A673 (cell line): Measurements from ENCODE around the gene ATIC. TPM values are rescaled to one million over a fixed set of nuclear protein-coding genes. Genes with fewer than 3 reads are reported as not detected.

ENCODE experiments used
- BruUV-seq: library from RNA; stranded (reverse); fragments of 400-500 nt; replicated peaks from 2 replicates; lab custom pipeline; 2021; lab: Mats Ljungman, UMichigan
- CTCF ChIA-PET: fragments of 300-600 bp; sonication (Branson Sonifier 250); formaldehyde crosslinking; loops from one replicate; lab custom pipeline; 2022; ENCODE audit warnings: antibody characterized with exemption; lab: Charles Lee
- POLR2A ChIA-PET: fragments of 300-600 bp; sonication (Branson Sonifier 250); formaldehyde crosslinking; loops from one replicate; lab custom pipeline; 2022; ENCODE audit warnings: antibody characterized with exemption; ENCODE audit not compliant: low non-redundant PET; lab: Charles Lee
- DNase-seq: peaks from one replicate; pipeline ENCODE4 v3.0.0-alpha.2; 2015; ENCODE audit warnings: low spot score
- H3K27ac ChIP-seq: fragments of 200-600 bp; sonication (generic); 2 replicates; pipeline ENCODE4 v1.5.1; 2016; ENCODE audit warnings: mixed run types, low read depth, mild to moderate bottlenecking, mixed read lengths, antibody characterized with exemption, low read length; ENCODE audit not compliant: poor library complexity, severe bottlenecking
- H3K27me3 ChIP-seq: fragments of 200-600 bp; sonication (generic); replicated peaks from 2 replicates; pipeline ENCODE4 v1.6.1; 2017; ENCODE audit warnings: mixed run types, low read depth, mild to moderate bottlenecking, mixed read lengths, antibody characterized with exemption, low read length; ENCODE audit not compliant: insufficient read depth, poor library complexity
- H3K36me3 ChIP-seq: fragments of 200-600 bp; sonication (generic); 2 replicates; pipeline ENCODE4 v1.6.1; 2016; ENCODE audit warnings: mixed run types, mild to moderate bottlenecking, mixed read lengths, antibody characterized with exemption, low read length; ENCODE audit not compliant: insufficient read depth, poor library complexity, severe bottlenecking
- H3K4me1 ChIP-seq: fragments of 200-600 bp; sonication (generic); 2 replicates; pipeline ENCODE4 v1.6.1; 2017; ENCODE audit warnings: mixed run types, mild to moderate bottlenecking, mixed read lengths, antibody characterized with exemption, low read length; ENCODE audit not compliant: insufficient read depth, poor library complexity, severe bottlenecking
- H3K4me3 ChIP-seq: fragments of 200-600 bp; sonication (generic); 2 replicates; pipeline ENCODE4 v1.5.1; 2016; ENCODE audit warnings: low read depth, mixed run types, mild to moderate bottlenecking, mixed read lengths, low read length; ENCODE audit not compliant: poor library complexity, severe bottlenecking
- H3K9me3 ChIP-seq: fragments of 200-600 bp; sonication (generic); 2 replicates; pipeline ENCODE4 v1.6.1; 2016; ENCODE audit warnings: mixed run types, low read depth, mild to moderate bottlenecking, mixed read lengths, antibody characterized with exemption, low read length; ENCODE audit not compliant: poor library complexity, severe bottlenecking
- EZH2 ChIP-seq: fragments of 200-600 bp; sonication (generic); IDR thresholded peaks from 2 replicates; pipeline ENCODE4 v1.6.1; 2017; ENCODE audit warnings: borderline replicate concordance, low read depth, mild to moderate bottlenecking, mixed read lengths, antibody characterized with exemption, low read length; ENCODE audit not compliant: poor library complexity, severe bottlenecking
- intact Hi-C: fragments of 100-400 bp; cut with micrococcal nuclease; formaldehyde crosslinking; loops from one replicate; pipeline ENCODE4 v1.10.0; 2022; ENCODE audit not compliant: unreplicated experiment
- total RNA-seq: library from RNA; stranded (reverse); gene quantifications from 2 replicates; pipeline ENCODE4 v1.2.3, GENCODE V29; 2021
- TF ChIP-seq, protein P1 (sequence below): fragments of 300-800, 200-600 bp; sonication (generic); conservative IDR thresholded peaks from 2 replicates; pipeline ENCODE4 v1.5.1; 2017; ENCODE audit warnings: low read depth, mild to moderate bottlenecking, antibody characterized with exemption, low read length, moderate library complexity, mixed read lengths

The ATIC gene
- total RNA-seq, 1 experiment from 2014 or later, result 328 TPM

DNA sequence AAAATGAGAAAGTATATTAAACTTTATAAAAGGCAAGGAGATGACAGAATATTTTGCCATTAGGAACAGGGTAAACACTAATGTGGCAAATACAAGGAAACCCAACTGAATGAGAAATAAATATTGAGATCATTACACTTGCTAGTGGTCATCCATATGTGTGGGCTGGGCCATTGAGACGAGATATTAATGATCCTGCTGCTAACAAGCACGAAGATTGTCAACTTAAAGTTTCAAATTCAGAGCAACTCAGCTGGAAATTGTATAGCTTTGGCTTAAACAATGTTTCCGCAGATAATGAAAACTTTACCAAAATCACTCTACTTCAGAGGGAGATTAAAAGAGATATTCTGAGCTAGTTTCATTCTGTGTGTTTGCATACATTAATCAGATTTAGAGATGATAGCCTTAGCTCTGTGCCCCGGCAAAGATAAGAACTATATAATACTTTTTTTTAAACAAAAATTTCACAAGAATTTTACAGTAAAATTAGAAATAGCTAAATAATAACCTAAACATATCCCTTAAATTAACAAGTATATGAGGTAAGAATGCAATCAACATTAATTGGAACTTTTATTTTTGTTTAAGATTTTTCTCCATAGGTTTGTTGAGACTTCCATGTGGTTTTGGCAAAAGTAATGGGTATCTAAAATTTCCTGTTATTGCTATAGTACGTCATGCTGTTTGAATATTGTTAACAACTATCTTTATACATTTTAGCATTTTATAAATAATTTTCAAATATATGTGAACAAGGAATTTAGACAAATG lies 84.0 kb downstream of the ATIC start:
- no peak for DNase-seq
- POLR2A ChIA-PET, result no interaction called here
- peak overlapping the region; percentile 52 for H3K27ac ChIP-seq
- H3K27me3 ChIP-seq, result no peaks in the 10 kb centered on the region
- BruUV-seq, result no TSS peak
- CTCF ChIA-PET, result no interaction called here
- intact Hi-C loops, result no loop called here
- peaks cover 95% of the 10 kb centered on the region for H3K36me3 ChIP-seq
- TF ChIP-seq EZH2, result no peak
- TF ChIP-seq, protein P1, sequence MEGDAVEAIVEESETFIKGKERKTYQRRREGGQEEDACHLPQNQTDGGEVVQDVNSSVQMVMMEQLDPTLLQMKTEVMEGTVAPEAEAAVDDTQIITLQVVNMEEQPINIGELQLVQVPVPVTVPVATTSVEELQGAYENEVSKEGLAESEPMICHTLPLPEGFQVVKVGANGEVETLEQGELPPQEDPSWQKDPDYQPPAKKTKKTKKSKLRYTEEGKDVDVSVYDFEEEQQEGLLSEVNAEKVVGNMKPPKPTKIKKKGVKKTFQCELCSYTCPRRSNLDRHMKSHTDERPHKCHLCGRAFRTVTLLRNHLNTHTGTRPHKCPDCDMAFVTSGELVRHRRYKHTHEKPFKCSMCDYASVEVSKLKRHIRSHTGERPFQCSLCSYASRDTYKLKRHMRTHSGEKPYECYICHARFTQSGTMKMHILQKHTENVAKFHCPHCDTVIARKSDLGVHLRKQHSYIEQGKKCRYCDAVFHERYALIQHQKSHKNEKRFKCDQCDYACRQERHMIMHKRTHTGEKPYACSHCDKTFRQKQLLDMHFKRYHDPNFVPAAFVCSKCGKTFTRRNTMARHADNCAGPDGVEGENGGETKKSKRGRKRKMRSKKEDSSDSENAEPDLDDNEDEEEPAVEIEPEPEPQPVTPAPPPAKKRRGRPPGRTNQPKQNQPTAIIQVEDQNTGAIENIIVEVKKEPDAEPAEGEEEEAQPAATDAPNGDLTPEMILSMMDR, result no peak
- H3K4me1 ChIP-seq, result peaks cover 43% of the 10 kb centered on the region
- H3K9me3 ChIP-seq, result no peaks in the 10 kb centered on the region
- no peak overlapping the region for H3K4me3 ChIP-seq

DNA sequence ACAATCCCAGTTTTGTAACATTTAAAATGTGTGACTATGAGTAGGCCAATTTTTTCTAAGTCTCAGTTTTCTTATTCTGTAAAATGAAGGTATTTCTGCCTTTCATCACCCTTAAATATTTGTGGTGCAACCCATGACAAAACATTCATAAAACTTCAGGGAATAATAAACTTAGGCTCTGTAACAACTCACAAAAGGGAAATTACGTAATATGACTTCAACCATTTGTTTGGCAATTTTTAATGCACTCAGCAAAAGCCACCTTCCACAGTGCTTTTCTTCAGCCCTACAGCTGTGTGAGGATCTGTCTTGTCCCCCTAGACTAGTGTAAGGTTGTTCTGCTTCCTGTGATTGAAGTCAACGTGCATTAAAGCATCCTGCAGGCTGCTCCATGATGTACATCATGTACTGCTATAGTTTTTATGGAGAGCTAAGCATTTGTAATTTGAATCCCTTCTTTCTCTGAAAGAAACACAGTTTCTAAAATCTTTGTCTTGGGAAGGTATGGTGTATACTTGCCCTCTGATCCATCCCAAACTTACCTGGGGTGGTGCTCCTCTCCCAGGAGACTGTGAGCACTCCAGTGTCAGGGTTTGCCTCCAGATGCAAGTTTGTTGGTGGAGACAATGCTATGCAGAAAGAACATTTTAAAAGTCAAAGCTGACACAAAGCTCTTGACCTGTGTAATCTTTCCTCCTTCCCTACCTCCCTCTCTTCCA lies 84.9 kb downstream of the ATIC start:
- CTCF ChIA-PET, result no interaction called here
- H3K4me3 ChIP-seq, result no peak overlapping the region
- POLR2A ChIA-PET, result no interaction called here
- DNase-seq, result peak; percentile 71
- H3K36me3 ChIP-seq, result peaks cover 92% of the 10 kb centered on the region
- H3K4me1 ChIP-seq, result peaks cover 49% of the 10 kb centered on the region
- H3K27me3 ChIP-seq, result no peaks in the 10 kb centered on the region
- TF ChIP-seq, protein P1, result no peak
- TF ChIP-seq EZH2, result no peak
- peak overlapping the region; percentile 52 for H3K27ac ChIP-seq
- BruUV-seq, result no TSS peak
- intact Hi-C loops, result no loop called here
- no peaks in the 10 kb centered on the region for H3K9me3 ChIP-seq

DNA sequence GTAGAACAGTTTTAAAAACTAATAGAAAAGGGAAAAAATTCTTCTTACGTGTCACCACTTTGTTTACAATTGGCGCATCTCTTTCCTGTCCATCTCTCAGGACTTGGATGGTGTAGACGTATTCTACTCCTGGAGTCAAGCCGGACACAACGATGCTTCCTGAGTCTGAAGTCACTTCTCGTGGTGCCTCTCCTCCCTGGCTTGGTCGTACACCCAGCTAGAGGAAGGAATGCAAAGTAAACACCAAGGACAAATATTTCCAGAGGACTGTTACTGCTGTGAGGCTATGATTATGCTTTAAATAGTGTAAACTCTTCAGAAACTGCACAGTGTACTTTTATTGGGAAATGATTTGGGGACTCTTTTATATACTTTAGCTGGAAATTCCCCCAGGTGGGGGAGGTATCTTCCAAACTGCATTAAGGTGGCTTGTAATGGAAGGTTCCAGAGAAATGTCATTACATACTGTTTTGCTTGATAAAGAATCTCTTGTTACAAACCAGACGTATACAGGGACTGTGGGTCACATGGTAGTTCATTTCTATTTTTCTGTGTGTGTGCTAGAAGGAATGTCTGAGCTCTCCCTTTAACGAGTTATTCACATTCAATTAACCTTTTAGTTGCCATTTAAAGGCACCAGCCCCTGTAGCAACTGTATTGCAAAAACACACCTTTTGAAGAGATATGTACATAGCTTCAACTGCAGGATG lies 85.9 kb downstream of the ATIC start:
- H3K4me1 ChIP-seq, result peaks cover 57% of the 10 kb centered on the region
- peak overlapping the region; percentile 62 for H3K27ac ChIP-seq
- no peak for DNase-seq
- H3K4me3 ChIP-seq, result no peak overlapping the region
- intact Hi-C loops, result no loop called here
- TF ChIP-seq EZH2, result no peak
- TF ChIP-seq, protein P1, result no peak
- H3K36me3 ChIP-seq, result peaks cover 92% of the 10 kb centered on the region
- BruUV-seq, result no TSS peak
- no peaks in the 10 kb centered on the region for H3K9me3 ChIP-seq
- POLR2A ChIA-PET, result no interaction called here
- no peaks in the 10 kb centered on the region for H3K27me3 ChIP-seq
- CTCF ChIA-PET, result no interaction called here
